Neural progenitor cell (in vitro differentiated cells): ENCODE measurements around the gene ATXN1. TPM values are rescaled to one million over a fixed set of nuclear protein-coding genes. Genes with fewer than 3 reads are reported as not detected.

Experiments
- DNase-seq: peaks from one replicate; pipeline ENCODE4 v3.0.0-alpha.2; 2016; ENCODE audit warnings: low spot score
- H2AFZ ChIP-seq: fragments of 200-600 bp; sonication (generic); replicated peaks from 2 replicates; pipeline ENCODE4 v1.6.1; 2016; ENCODE audit warnings: antibody characterized with exemption
- H3F3A ChIP-seq: fragments of 200-600 bp; sonication (generic); 2 replicates; pipeline ENCODE4 v1.6.1; 2016; ENCODE audit warnings: antibody characterized with exemption, low read depth
- H3K27ac ChIP-seq: fragments of 200-600 bp; sonication (generic); 2 replicates; pipeline ENCODE4 v1.5.1; 2016; ENCODE audit warnings: mild to moderate bottlenecking
- H3K27me3 ChIP-seq: fragments of 200-600 bp; sonication (generic); 2 replicates; pipeline ENCODE4 v1.6.1; 2016; ENCODE audit warnings: mild to moderate bottlenecking, moderate library complexity
- H3K36me3 ChIP-seq: fragments of 200-600 bp; sonication (generic); 2 replicates; pipeline ENCODE4 v1.5.1; 2016
- H3K4me1 ChIP-seq: fragments of 200-600 bp; sonication (generic); 2 replicates; pipeline ENCODE4 v1.6.1; 2016; ENCODE audit warnings: mixed run types
- H3K4me2 ChIP-seq: fragments of 200-600 bp; sonication (generic); 2 replicates; pipeline ENCODE4 v1.6.1; 2016
- H3K4me3 ChIP-seq: fragments of 200-600 bp; sonication (generic); 2 replicates; pipeline ENCODE4 v1.5.1; 2016
- H3K79me2 ChIP-seq: fragments of 200-600 bp; sonication (generic); 2 replicates; pipeline ENCODE4 v1.6.1; 2016; ENCODE audit warnings: low read depth
- H3K9ac ChIP-seq: fragments of 200-600 bp; sonication (generic); 2 replicates; pipeline ENCODE4 v1.6.1; 2016
- H3K9me3 ChIP-seq: fragments of 200-600 bp; sonication (generic); 2 replicates; pipeline ENCODE4 v1.5.1; 2016; ENCODE audit warnings: low read depth
- H4K20me1 ChIP-seq: fragments of 200-600 bp; sonication (generic); 2 replicates; pipeline ENCODE4 v1.6.1; 2016; ENCODE audit warnings: low read depth
- H3K27ac Mint-ChIP-seq: 3 replicates; pipeline ENCODE4 v1.8.0; 2021; ENCODE audit warnings: mixed read lengths
- H3K27me3 Mint-ChIP-seq: 2 replicates; pipeline ENCODE4 v1.8.0; 2022; ENCODE audit warnings: low read depth, mild to moderate bottlenecking, inconsistent platforms, moderate library complexity, mixed read lengths; ENCODE audit not compliant: insufficient read depth
- H3K36me3 Mint-ChIP-seq: 3 replicates; pipeline ENCODE4 v1.8.0; 2021; ENCODE audit warnings: mixed read lengths
- H3K4me1 Mint-ChIP-seq: 3 replicates; pipeline ENCODE4 v1.8.0; 2021; ENCODE audit warnings: mixed read lengths
- H3K4me3 Mint-ChIP-seq: 3 replicates; pipeline ENCODE4 v1.8.0; 2021; ENCODE audit warnings: mild to moderate bottlenecking, moderate library complexity, mixed read lengths
- H3K9me3 Mint-ChIP-seq: 3 replicates; pipeline ENCODE4 v1.8.0; 2020; ENCODE audit warnings: mixed read lengths
- EZH2 ChIP-seq: fragments of 200-600 bp; sonication (generic); IDR thresholded peaks from 2 replicates; pipeline ENCODE4 v1.6.1; 2017; ENCODE audit warnings: antibody characterized with exemption, mild to moderate bottlenecking, moderate library complexity
- EZH2phosphoT487 ChIP-seq: fragments of 200-600 bp; sonication (generic); IDR thresholded peaks from 2 replicates; pipeline ENCODE4 v1.6.1; 2017; ENCODE audit warnings: antibody characterized with exemption
- total RNA-seq: library from RNA; depleted of rRNA; stranded (reverse); fragments of >200 nt; gene quantifications from 2 replicates; pipeline ENCODE4 v1.2.3, GENCODE V29; 2015; ENCODE audit warnings: low replicate concordance
- TF ChIP-seq, protein P1 (sequence below): fragments of 200-600 bp; sonication (generic); IDR thresholded peaks from 2 replicates; pipeline ENCODE4 v1.5.1; 2017; ENCODE audit warnings: antibody characterized with exemption, mild to moderate bottlenecking

ATXN1 gene
- total RNA-seq, 1 donor from 2014 or later: 3.6 TPM

DNA sequence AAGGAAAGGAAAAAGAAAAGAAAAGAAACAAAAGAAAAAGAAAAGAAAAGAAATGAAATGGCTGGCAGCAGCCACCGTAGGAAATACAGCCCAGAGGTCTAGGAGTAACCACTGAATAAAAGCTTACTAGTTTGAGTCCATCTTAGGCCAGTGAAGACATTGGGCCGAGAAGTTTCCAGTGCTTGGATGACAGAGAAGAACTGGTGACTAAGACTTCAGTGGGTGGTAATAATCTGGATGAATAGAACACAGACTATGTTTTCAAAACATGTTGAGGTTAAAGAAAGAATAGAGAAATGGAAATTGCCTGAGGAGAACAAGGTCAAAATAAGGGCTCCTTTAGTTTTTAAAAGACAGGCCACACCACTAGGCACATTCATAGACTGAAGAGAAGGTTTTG is 198.8 kb downstream of the ATXN1 start:
- TF ChIP-seq EZH2: no peak
- TF ChIP-seq, protein P1, sequence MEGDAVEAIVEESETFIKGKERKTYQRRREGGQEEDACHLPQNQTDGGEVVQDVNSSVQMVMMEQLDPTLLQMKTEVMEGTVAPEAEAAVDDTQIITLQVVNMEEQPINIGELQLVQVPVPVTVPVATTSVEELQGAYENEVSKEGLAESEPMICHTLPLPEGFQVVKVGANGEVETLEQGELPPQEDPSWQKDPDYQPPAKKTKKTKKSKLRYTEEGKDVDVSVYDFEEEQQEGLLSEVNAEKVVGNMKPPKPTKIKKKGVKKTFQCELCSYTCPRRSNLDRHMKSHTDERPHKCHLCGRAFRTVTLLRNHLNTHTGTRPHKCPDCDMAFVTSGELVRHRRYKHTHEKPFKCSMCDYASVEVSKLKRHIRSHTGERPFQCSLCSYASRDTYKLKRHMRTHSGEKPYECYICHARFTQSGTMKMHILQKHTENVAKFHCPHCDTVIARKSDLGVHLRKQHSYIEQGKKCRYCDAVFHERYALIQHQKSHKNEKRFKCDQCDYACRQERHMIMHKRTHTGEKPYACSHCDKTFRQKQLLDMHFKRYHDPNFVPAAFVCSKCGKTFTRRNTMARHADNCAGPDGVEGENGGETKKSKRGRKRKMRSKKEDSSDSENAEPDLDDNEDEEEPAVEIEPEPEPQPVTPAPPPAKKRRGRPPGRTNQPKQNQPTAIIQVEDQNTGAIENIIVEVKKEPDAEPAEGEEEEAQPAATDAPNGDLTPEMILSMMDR: no peak
- no peak for TF ChIP-seq EZH2phosphoT487
- H3K27me3 ChIP-seq: no peaks in the 10 kb centered on the region
- no peaks in the 10 kb centered on the region for H3K9me3 ChIP-seq
- H3K4me1 Mint-ChIP-seq: no peaks in the 10 kb centered on the region
- no peaks in the 10 kb centered on the region for H3K9me3 Mint-ChIP-seq
- H3F3A ChIP-seq: no peaks in the 10 kb centered on the region
- no peak overlapping the region for H2AFZ ChIP-seq
- no peak overlapping the region for H3K9ac ChIP-seq
- no peaks in the 10 kb centered on the region for H3K36me3 Mint-ChIP-seq
- H3K4me3 ChIP-seq: no peak overlapping the region
- H3K4me1 ChIP-seq: no peaks in the 10 kb centered on the region
- no peak overlapping the region for H3K27ac Mint-ChIP-seq
- no peaks in the 10 kb centered on the region for H3K36me3 ChIP-seq
- H3K79me2 ChIP-seq: no peaks in the 10 kb centered on the region
- no peak for DNase-seq
- no peaks in the 10 kb centered on the region for H4K20me1 ChIP-seq
- no peak overlapping the region for H3K4me3 Mint-ChIP-seq
- H3K27ac ChIP-seq: no peak overlapping the region
- no peaks in the 10 kb centered on the region for H3K27me3 Mint-ChIP-seq
- H3K4me2 ChIP-seq: no peak overlapping the region

DNA sequence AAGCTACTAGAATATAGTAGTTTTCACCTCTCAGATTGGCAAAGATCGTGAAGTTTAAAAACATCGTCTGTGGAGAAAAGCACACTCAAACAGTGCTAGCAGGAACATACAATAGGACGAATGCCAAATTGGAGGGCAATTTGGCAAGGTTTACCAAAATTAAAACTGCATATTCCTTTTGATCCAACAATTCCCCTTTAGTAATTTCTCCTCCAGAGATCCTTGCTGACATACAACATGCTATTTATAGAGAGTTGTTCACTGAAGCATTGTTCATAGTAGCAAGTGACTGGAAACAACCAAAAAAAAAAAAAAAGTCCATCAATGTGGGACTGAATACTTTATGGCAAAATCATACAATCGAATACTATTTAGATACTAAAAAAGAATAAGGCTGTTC is 202.2 kb downstream of the ATXN1 start:
- no peaks in the 10 kb centered on the region for H3K4me1 ChIP-seq
- no peak for TF ChIP-seq EZH2phosphoT487
- no peak for TF ChIP-seq EZH2
- TF ChIP-seq, protein P1: no peak
- H3K27ac ChIP-seq: no peak overlapping the region
- no peaks in the 10 kb centered on the region for H3F3A ChIP-seq
- no peaks in the 10 kb centered on the region for H3K9me3 ChIP-seq
- no peaks in the 10 kb centered on the region for H3K4me1 Mint-ChIP-seq
- no peak for DNase-seq
- no peaks in the 10 kb centered on the region for H3K9me3 Mint-ChIP-seq
- no peak overlapping the region for H3K4me3 Mint-ChIP-seq
- no peak overlapping the region for H3K4me3 ChIP-seq
- no peaks in the 10 kb centered on the region for H4K20me1 ChIP-seq
- no peak overlapping the region for H2AFZ ChIP-seq
- H3K79me2 ChIP-seq: no peaks in the 10 kb centered on the region
- H3K27me3 ChIP-seq: no peaks in the 10 kb centered on the region
- H3K9ac ChIP-seq: no peak overlapping the region
- H3K27ac Mint-ChIP-seq: no peak overlapping the region
- no peaks in the 10 kb centered on the region for H3K27me3 Mint-ChIP-seq
- H3K36me3 ChIP-seq: no peaks in the 10 kb centered on the region
- H3K36me3 Mint-ChIP-seq: no peaks in the 10 kb centered on the region
- no peak overlapping the region for H3K4me2 ChIP-seq

DNA sequence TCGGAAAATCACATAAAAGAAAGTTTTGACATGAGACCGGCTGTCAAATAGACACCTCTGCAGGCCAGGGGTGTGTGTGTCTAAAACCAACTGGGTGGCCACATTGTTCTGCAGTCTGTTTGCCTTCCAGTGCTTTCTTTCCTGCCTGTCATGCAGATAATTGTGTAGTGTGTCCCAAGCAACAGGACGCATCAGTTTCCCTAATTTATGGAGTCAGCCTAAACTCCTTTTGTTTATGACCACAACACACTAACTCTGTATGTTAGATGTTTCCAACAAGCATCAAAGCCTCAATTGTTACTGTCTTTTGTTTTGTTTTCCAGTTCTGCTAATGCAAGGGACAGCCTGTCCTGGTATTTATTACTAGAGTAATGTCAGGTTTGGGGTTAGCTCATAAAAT is 205.7 kb downstream of the ATXN1 start:
- no peaks in the 10 kb centered on the region for H3K9me3 Mint-ChIP-seq
- H3K36me3 Mint-ChIP-seq: no peaks in the 10 kb centered on the region
- no peak for DNase-seq
- Histone ChIP-seq H3K27ac (no peak overlapping the region), H3K9me3 (no peaks in the 10 kb centered on the region), H2AFZ (no peak overlapping the region), H3K36me3 (no peaks in the 10 kb centered on the region), H3K4me1 (no peaks in the 10 kb centered on the region), H3K79me2 (no peaks in the 10 kb centered on the region), H3F3A (no peaks in the 10 kb centered on the region), H3K9ac (no peak overlapping the region), H3K27me3 (no peaks in the 10 kb centered on the region), H3K4me2 (no peak overlapping the region), H4K20me1 (no peaks in the 10 kb centered on the region), H3K4me3 (no peak overlapping the region)
- TF ChIP-seq EZH2phosphoT487: no peak
- no peak for TF ChIP-seq EZH2
- TF ChIP-seq, protein P1: no peak
- H3K4me3 Mint-ChIP-seq: no peak overlapping the region
- no peaks in the 10 kb centered on the region for H3K4me1 Mint-ChIP-seq
- no peak overlapping the region for H3K27ac Mint-ChIP-seq
- H3K27me3 Mint-ChIP-seq: no peaks in the 10 kb centered on the region
